PC-9 (cell line): ENCODE measurements around the gene CNKSR3. TPM values are rescaled to one million over a fixed set of nuclear protein-coding genes. Genes with fewer than 3 reads are reported as not detected.

Experiments used
- BruUV-seq: library from RNA; stranded (reverse); fragments of 400-500 nt; replicated peaks from 2 replicates; lab custom pipeline; 2021; lab: Mats Ljungman, UMichigan
- CTCF ChIA-PET: fragments of 300-600 bp; sonication (Branson Sonifier 250); formaldehyde crosslinking; loops from one replicate; lab custom pipeline; 2022; ENCODE audit warnings: antibody characterized with exemption; lab: Charles Lee
- POLR2A ChIA-PET: fragments of 300-600 bp; sonication (Branson Sonifier 250); formaldehyde crosslinking; loops from one replicate; lab custom pipeline; 2022; ENCODE audit warnings: antibody characterized with exemption; ENCODE audit not compliant: unreplicated experiment; lab: Charles Lee
- DNase-seq, 2 experiments: peaks; one replicate each; pipeline versions ENCODE4 v3.0.0 to v3.0.0-alpha.2; 2015 to 2022; ENCODE audit warnings: mixed read lengths in 1 of 2
- H2AFZ ChIP-seq: fragments of 200-600 bp; sonication (generic); 2 replicates; pipeline ENCODE4 v1.8.1; 2017; ENCODE audit warnings: antibody characterized with exemption
- H3F3A ChIP-seq: fragments of 200-600 bp; sonication (generic); 2 replicates; pipeline ENCODE4 v1.8.1; 2017; ENCODE audit warnings: antibody characterized with exemption, mild to moderate bottlenecking, low read depth; ENCODE audit not compliant: insufficient read depth
- H3K27ac ChIP-seq: fragments of 200-600 bp; sonication (generic); 2 replicates; pipeline ENCODE4 v1.6.1; 2016; ENCODE audit warnings: mixed run types
- H3K27me3 ChIP-seq: fragments of 200-600 bp; sonication (generic); 2 replicates; pipeline ENCODE4 v1.6.1; 2016; ENCODE audit warnings: low read depth, mixed run types; ENCODE audit not compliant: insufficient read depth
- H3K36me3 ChIP-seq: fragments of 200-600 bp; sonication (generic); 2 replicates; pipeline ENCODE4 v1.6.1; 2016; ENCODE audit warnings: low read depth, mixed run types
- H3K4me1 ChIP-seq: fragments of 200-600 bp; sonication (generic); replicated peaks from 2 replicates; pipeline ENCODE4 v1.6.1; 2016; ENCODE audit warnings: mixed run types; ENCODE audit not compliant: insufficient read depth
- H3K4me2 ChIP-seq: fragments of 200-600 bp; sonication (generic); 2 replicates; pipeline ENCODE4 v1.6.1; 2017; ENCODE audit warnings: mixed run types
- H3K4me3 ChIP-seq: fragments of 200-600 bp; sonication (generic); 2 replicates; pipeline ENCODE4 v1.6.1; 2016; ENCODE audit warnings: mixed run types
- H3K79me2 ChIP-seq: fragments of 200-600 bp; sonication (generic); 2 replicates; pipeline ENCODE4 v1.6.1; 2017; ENCODE audit warnings: low read depth, mixed run types
- H3K9me2 ChIP-seq: fragments of 200-600 bp; sonication (generic); 2 replicates; pipeline ENCODE4 v1.8.1; 2017; ENCODE audit warnings: mild to moderate bottlenecking; ENCODE audit not compliant: insufficient read depth
- H3K9me3 ChIP-seq: fragments of 200-600 bp; sonication (generic); 2 replicates; pipeline ENCODE4 v1.8.1; 2016; ENCODE audit warnings: low read depth; ENCODE audit not compliant: insufficient read depth
- H4K20me1 ChIP-seq: fragments of 200-600 bp; sonication (generic); 2 replicates; pipeline ENCODE4 v1.8.1; 2017; ENCODE audit not compliant: insufficient read depth
- CTCF ChIP-seq: fragments of 200-600 bp; sonication (generic); conservative IDR thresholded peaks from 2 replicates; pipeline ENCODE4 v1.6.1; 2017; ENCODE audit warnings: mixed run types, antibody characterized with exemption, mild to moderate bottlenecking, moderate library complexity
- EZH2 ChIP-seq: fragments of 200-600 bp; sonication (generic); IDR thresholded peaks from 2 replicates; pipeline ENCODE4 v1.8.0; 2017; ENCODE audit warnings: antibody characterized with exemption, low read depth
- intact Hi-C: fragments of 100-400 bp; cut with micrococcal nuclease; formaldehyde crosslinking; loops from one replicate; pipeline ENCODE4 v1.10.0; 2022; ENCODE audit not compliant: unreplicated experiment
- total RNA-seq: library from RNA; stranded (reverse); gene quantifications from 2 replicates; pipeline ENCODE4 v1.2.3, GENCODE V29; 2021

The CNKSR3 gene
- total RNA-seq, 1 experiment from 2014 or later = 4.7 TPM

- ChIA-PET CTCF (no interaction called here), POLR2A (no interaction called here)
- Histone ChIP-seq H3K27ac (no peak overlapping the region), H2AFZ (no peak overlapping the region), H3K4me2 (no peak overlapping the region), H3K4me1 (peaks cover 12% of the 10 kb centered on the region), H3K79me2 (no peaks in the 10 kb centered on the region), H3F3A (peaks cover 11% of the 10 kb centered on the region; the same call in 1 of the 2 replicates), H3K4me3 (no peak overlapping the region), H3K27me3 (no peaks in the 10 kb centered on the region), H3K9me3 (no peaks in the 10 kb centered on the region), H3K9me2 (no peaks in the 10 kb centered on the region), H3K36me3 (no peaks in the 10 kb centered on the region), H4K20me1 (no peaks in the 10 kb centered on the region)
- TF ChIP-seq CTCF (no peak), EZH2 (no peak)
- BruUV-seq = no TSS peak
- DNase-seq = no peak
- intact Hi-C loops = loop anchor here (10.0 kb wide), 1 partner anchor 129 kb away; no protein-coding TSS in a partner anchor
Measured at GRCh38 chr6:154513601-154514320, 3.3 kb upstream of the CNKSR3 start.

- 0 out of 2 replicates have a peak overlapping the region, but pooled peaks have one; percentile 42 for H3K4me2 ChIP-seq
Measured at GRCh38 chr6:154512201-154512600, 1.7 kb upstream of the CNKSR3 start.

GRCh38 chr6:154511791-154512190 is 1.3 kb upstream of the CNKSR3 start:
- no TSS peak for BruUV-seq
- Histone ChIP-seq H3K36me3 (no peaks in the 10 kb centered on the region), H3F3A (peaks cover 15% of the 10 kb centered on the region; the same call in 1 of the 2 replicates), H2AFZ (no peak overlapping the region), H3K27ac (no peak overlapping the region), H3K4me2 (peak overlapping the region; percentile 42; the same call in 1 of the 2 replicates), H3K27me3 (no peaks in the 10 kb centered on the region), H4K20me1 (no peaks in the 10 kb centered on the region), H3K4me3 (no peak overlapping the region), H3K4me1 (peaks cover 23% of the 10 kb centered on the region), H3K79me2 (no peaks in the 10 kb centered on the region), H3K9me2 (no peaks in the 10 kb centered on the region), H3K9me3 (no peaks in the 10 kb centered on the region)
- CTCF ChIA-PET = interaction anchor here (1.4 kb wide), 1 partner anchor 164 kb away, joined by 6 read pairs; no protein-coding TSS in a partner anchor
- POLR2A ChIA-PET = no interaction called here
- intact Hi-C loops = loop anchor here (2.0 to 10.0 kb wide), 2 partner anchors 127 to 163 kb away; no protein-coding TSS in a partner anchor
- TF ChIP-seq EZH2 = no peak
- TF ChIP-seq CTCF = no peak
- DNase-seq = no peak

More at GRCh38 chr6:154512201-154512600, 1.7 kb upstream of the CNKSR3 start:
- ChIA-PET POLR2A (no interaction called here), CTCF (no interaction called here)
- Histone ChIP-seq H3K4me1 (peaks cover 23% of the 10 kb centered on the region), H3K79me2 (no peaks in the 10 kb centered on the region), H3K9me3 (no peaks in the 10 kb centered on the region), H2AFZ (no peak overlapping the region), H3K27me3 (no peaks in the 10 kb centered on the region), H3F3A (peaks cover 15% of the 10 kb centered on the region; the same call in 1 of the 2 replicates), H4K20me1 (no peaks in the 10 kb centered on the region), H3K4me3 (no peak overlapping the region), H3K36me3 (no peaks in the 10 kb centered on the region), H3K27ac (no peak overlapping the region), H3K9me2 (no peaks in the 10 kb centered on the region)
- no peak for DNase-seq
- intact Hi-C loops = loop anchor here (10.0 kb wide), 1 partner anchor 127 kb away; no protein-coding TSS in a partner anchor
- TF ChIP-seq CTCF = no peak
- no peak for TF ChIP-seq EZH2
- no TSS peak for BruUV-seq
